Thyroid gland (tissue), 4 donors: ENCODE results near the gene CYGB. TPM values are rescaled to one million over a fixed set of nuclear protein-coding genes. Genes with fewer than 3 reads are reported as not detected.

Source experiments
- DNase-seq, 2 donors: peaks; one replicate each; pipeline ENCODE4 v3.0.0-alpha.2; 2019
- H3K27ac ChIP-seq, 3 donors: fragments of 200-600 bp; sonication (generic); 1 replicate in 2 of 3; 2 replicates in 1 of 3; pipeline ENCODE4 v1.5.1; 2016 to 2019; ENCODE audit warnings: mild to moderate bottlenecking in 1 of 3, moderate library complexity in 1 of 3
- H3K27me3 ChIP-seq: fragments of 200-600 bp; sonication (generic); one replicate; pipeline ENCODE4 v1.5.1; 2019
- H3K36me3 ChIP-seq, 2 donors: fragments of 200-600 bp; sonication (generic); one replicate each; pipeline ENCODE4 v1.5.1; 2016 to 2019
- H3K4me1 ChIP-seq, 2 donors: fragments of 200-600 bp; sonication (generic); one replicate each; pipeline ENCODE4 v1.5.1; 2017 to 2019
- H3K4me3 ChIP-seq, 3 donors: fragments of 200-600 bp; sonication (generic); replicated peaks in 1 of 3; 1 replicate in 2 of 3; 2 replicates in 1 of 3; pipeline ENCODE4 v1.5.1; 2016; ENCODE audit warnings: mild to moderate bottlenecking in 1 of 3
- H3K9me3 ChIP-seq: fragments of 200-600 bp; sonication (generic); one replicate; pipeline ENCODE4 v1.5.1; 2017
- CTCF ChIP-seq, 6 experiments: fragments of 200-600 bp in 3 of 6; fragments of 450-650 bp in 3 of 6; sonication (generic) in 3 of 6; IDR thresholded peaks; one replicate each; pipeline ENCODE4 v1.5.1; 2016 to 2019; ENCODE audit warnings: antibody characterized with exemption in 6 of 6, mild to moderate bottlenecking in 2 of 6, inconsistent platforms in 1 of 6, moderate library complexity in 1 of 6
- POLR2A ChIP-seq, 2 donors: fragments of 450-650 bp; IDR thresholded peaks; one replicate each; pipeline ENCODE4 v1.6.1; 2017; ENCODE audit warnings: antibody characterized with exemption in 2 of 2, mild to moderate bottlenecking in 2 of 2, moderate library complexity in 1 of 2
- WGBS, 2 donors: methylation state at CpG; one replicate each; pipeline ENCODE4 v1.1.5; 2017; 5-methylcytosine and 5-hydroxymethylcytosine counted together
- intact Hi-C: fragments of 100-400 bp; cut with DNase I; formaldehyde crosslinking; loops from one replicate; pipeline ENCODE4 v1.15.1; 2023
- total RNA-seq, 4 donors: library from RNA; depleted of rRNA; stranded (reverse); fragments of >200 nt; gene quantifications; one replicate each; pipeline ENCODE4 v1.2.3, GENCODE V29; 2016

The CYGB gene
- total RNA-seq, 4 donors from 2014 or later = 14.7 to 32.3 (median 25.6) TPM

GRCh38 chr17:76551685-76552084, 14.2 kb upstream of the CYGB start:
- Histone ChIP-seq H3K4me3 (no peak overlapping the region), H3K36me3 (no peaks in the 10 kb centered on the region), H3K9me3 (no peaks in the 10 kb centered on the region), H3K27ac (peak overlapping the region; percentile 49 to 70 (median 53)), H3K4me1 (peaks cover 39 to 43% of the 10 kb centered on the region in 2 donors), H3K27me3 (no peaks in the 10 kb centered on the region)
- DNase-seq = no peak
- TF ChIP-seq POLR2A (IDR thresholded peaks at IDR 0.05) (no peak), CTCF (IDR thresholded peaks at IDR 0.05) (no peak)
- WGBS, 2 donors = 82 to 87% methylated on average over 4 of the region's 4 CpGs
- intact Hi-C loops = loop anchor here (10.0 kb wide), 1 partner anchor 163 kb away; the partner anchor contains the start of gene MXRA7

GRCh38 chr17:76550712-76551615, 13.5 kb upstream of the CYGB start:
- Histone ChIP-seq H3K27me3 (no peaks in the 10 kb centered on the region), H3K36me3 (no peaks in the 10 kb centered on the region), H3K9me3 (no peaks in the 10 kb centered on the region), H3K4me1 (peaks cover 36 to 47% of the 10 kb centered on the region in 2 donors), H3K4me3 (no peak overlapping the region), H3K27ac (peak overlapping the region; percentile 49 to 70 (median 53))
- DNase-seq = peak; percentile 56 to 68
- intact Hi-C loops = loop anchor here (10.0 kb wide), 1 partner anchor 164 kb away; the partner anchor contains the start of gene MXRA7
- WGBS, 2 donors = 41 to 45% methylated on average over 15 of the region's 15 CpGs
- TF ChIP-seq CTCF (IDR thresholded peaks at IDR 0.05) = no peak
- TF ChIP-seq POLR2A (IDR thresholded peaks at IDR 0.05) = peak in 1 of 2 donors; percentile 19

- Histone ChIP-seq H3K36me3 (no peaks in the 10 kb centered on the region), H3K27me3 (no peaks in the 10 kb centered on the region), H3K27ac (no peak overlapping the region), H3K9me3 (no peaks in the 10 kb centered on the region), H3K4me1 (peaks cover 34 to 51% of the 10 kb centered on the region in 2 donors), H3K4me3 (no peak overlapping the region)
- intact Hi-C loops = no loop called here
- no peak for DNase-seq
- TF ChIP-seq CTCF (IDR thresholded peaks at IDR 0.05) (no peak), POLR2A (IDR thresholded peaks at IDR 0.05) (no peak)
- 89 to 92% methylated on average over 7 of the region's 7 CpGs for WGBS, 2 donors
Measured at GRCh38 chr17:76549539-76549938, 12.0 kb upstream of the CYGB start.

- Histone ChIP-seq H3K36me3 (no peaks in the 10 kb centered on the region), H3K27me3 (no peaks in the 10 kb centered on the region), H3K4me3 (no peak overlapping the region), H3K4me1 (peaks cover 32 to 48% of the 10 kb centered on the region in 2 donors), H3K27ac (no peak overlapping the region), H3K9me3 (no peaks in the 10 kb centered on the region)
- no peak for TF ChIP-seq POLR2A (IDR thresholded peaks at IDR 0.05)
- no peak for TF ChIP-seq CTCF (IDR thresholded peaks at IDR 0.05)
- DNase-seq = no peak
- intact Hi-C loops = no loop called here
- 89 to 93% methylated on average over 9 of the region's 9 CpGs for WGBS, 2 donors
Measured at GRCh38 chr17:76549215-76549518, 11.7 kb upstream of the CYGB start.
